Measurements from ENCODE around the gene C13orf46. TPM values are rescaled to one million over a fixed set of nuclear protein-coding genes. Genes with fewer than 3 reads are reported as not detected.

Gene C13orf46
- total RNA-seq, 3 donors from 2014 or later: 0.16 to 0.73 (median 0.66) TPM

DNA sequence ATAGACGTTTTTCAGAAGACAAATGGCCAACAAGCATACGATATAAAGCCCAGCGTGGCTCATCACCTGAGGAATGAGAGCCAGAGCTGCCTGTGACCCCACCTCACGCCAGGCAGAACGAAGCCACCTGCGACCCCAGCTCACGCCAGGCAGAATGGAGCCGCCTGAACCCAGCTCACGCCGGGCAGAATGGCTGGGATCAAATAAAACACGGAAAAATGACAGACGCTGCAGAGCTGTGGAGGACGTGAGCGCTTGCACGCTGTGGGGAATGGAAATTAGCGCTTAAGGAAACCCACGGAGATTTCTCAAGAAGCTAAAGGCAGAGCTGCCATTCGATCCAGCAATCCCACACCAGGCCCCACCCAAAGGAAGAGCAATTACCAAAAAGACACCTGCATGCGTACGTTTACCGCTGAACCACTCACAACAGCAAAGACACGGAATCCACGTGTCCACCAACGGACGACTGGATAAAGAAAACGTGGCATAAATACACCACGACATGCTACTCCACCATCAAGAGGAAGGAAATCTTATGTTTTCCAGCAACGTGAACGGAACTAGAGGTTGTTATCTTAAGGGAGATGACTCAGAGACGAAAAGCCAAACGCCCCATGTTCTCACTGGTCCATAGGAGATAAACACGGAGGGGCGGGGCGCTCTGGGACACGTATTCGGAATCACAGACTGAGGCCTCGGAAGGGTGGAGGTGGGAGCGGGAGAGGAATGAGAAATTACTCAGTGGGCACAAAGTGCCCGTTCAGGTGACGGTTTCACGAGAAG lies 30.7 kb upstream of the C13orf46 start:
- Histone ChIP-seq H3K27me3 (no peaks in the 10 kb centered on the region), H3K4me3 (no peak overlapping the region), H3K9me3 (no peaks in the 10 kb centered on the region), H3K27ac (no peak overlapping the region), H3K4me1 (no peaks in the 10 kb centered on the region), H3K36me3 (no peaks in the 10 kb centered on the region)
- intact Hi-C loops (cut with DNase I; ENCODE audit: low total_unique reads): no loop called here
- TF ChIP-seq POLR2A (IDR thresholded peaks at IDR 0.05) (no peak), POLR2AphosphoS5 (IDR thresholded peaks at IDR 0.05) (no peak)
- TF ChIP-seq, protein P1, sequence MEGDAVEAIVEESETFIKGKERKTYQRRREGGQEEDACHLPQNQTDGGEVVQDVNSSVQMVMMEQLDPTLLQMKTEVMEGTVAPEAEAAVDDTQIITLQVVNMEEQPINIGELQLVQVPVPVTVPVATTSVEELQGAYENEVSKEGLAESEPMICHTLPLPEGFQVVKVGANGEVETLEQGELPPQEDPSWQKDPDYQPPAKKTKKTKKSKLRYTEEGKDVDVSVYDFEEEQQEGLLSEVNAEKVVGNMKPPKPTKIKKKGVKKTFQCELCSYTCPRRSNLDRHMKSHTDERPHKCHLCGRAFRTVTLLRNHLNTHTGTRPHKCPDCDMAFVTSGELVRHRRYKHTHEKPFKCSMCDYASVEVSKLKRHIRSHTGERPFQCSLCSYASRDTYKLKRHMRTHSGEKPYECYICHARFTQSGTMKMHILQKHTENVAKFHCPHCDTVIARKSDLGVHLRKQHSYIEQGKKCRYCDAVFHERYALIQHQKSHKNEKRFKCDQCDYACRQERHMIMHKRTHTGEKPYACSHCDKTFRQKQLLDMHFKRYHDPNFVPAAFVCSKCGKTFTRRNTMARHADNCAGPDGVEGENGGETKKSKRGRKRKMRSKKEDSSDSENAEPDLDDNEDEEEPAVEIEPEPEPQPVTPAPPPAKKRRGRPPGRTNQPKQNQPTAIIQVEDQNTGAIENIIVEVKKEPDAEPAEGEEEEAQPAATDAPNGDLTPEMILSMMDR (IDR thresholded peaks at IDR 0.05): no peak
- DNase-seq (ENCODE audit: low spot score in 2 of 2): no peak

DNA sequence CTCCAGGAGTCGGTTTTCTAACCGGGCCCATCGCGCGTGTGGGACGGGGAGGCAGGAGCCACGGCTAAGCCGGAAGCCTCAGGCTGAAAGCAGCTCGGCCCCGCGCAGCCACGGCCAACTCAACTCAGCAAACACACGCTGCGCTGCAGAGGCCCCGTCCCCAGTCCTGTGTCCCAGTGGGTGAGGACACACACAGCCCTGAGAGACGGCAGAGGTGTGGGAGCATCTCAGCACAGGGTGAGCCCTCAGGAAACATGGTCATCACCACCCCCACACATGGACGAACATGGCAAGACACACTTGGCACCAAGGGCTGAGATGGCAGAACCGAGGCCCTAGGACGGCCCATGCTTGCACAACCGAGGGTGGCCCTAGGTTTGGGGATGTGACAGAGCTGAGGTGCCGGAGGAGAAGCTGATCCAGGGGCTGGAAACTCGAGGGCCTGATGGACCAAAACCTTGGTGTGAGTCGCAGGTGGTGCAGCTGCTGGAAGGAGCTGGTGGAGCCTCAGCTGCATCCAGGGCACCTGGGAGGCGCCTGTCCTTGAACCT lies 29.0 kb upstream of the C13orf46 start:
- no peak for DNase-seq (ENCODE audit: low spot score in 2 of 2)
- TF ChIP-seq POLR2A (IDR thresholded peaks at IDR 0.05) (no peak), POLR2AphosphoS5 (IDR thresholded peaks at IDR 0.05) (no peak)
- TF ChIP-seq, protein P1 (IDR thresholded peaks at IDR 0.05): no peak
- Histone ChIP-seq H3K4me1 (no peaks in the 10 kb centered on the region), H3K27ac (no peak overlapping the region), H3K36me3 (no peaks in the 10 kb centered on the region), H3K9me3 (no peaks in the 10 kb centered on the region), H3K4me3 (no peak overlapping the region), H3K27me3 (no peaks in the 10 kb centered on the region)
- intact Hi-C loops (cut with DNase I; ENCODE audit: low total_unique reads): no loop called here

DNA sequence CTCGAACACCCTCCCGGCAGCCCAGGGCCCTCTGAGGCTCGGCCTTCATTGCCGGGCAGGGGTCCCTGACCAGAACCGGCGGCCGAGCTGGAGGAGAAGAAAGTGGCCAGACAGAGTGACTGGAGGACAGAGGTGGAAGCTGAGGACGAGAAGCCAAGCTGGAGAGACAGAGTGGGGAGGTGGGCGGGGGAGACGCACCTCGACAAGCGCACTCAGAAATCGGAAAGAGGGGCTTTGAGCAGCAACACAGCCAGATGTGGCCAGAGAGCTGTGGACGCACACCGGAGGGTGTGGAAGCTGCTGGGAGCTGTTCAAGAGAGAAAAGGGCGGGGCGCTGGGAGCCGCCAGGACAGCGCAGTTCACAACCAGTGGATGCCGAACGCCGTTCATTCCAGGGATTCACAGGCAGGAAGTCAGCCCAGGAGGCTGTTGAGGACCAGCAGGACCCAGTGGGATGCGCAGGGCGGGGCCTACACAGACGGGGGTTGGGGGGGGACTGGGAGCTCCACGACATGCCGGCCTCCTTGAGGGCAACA lies 28.2 kb upstream of the C13orf46 start:
- Histone ChIP-seq H3K36me3 (no peaks in the 10 kb centered on the region), H3K27ac (no peak overlapping the region), H3K9me3 (no peaks in the 10 kb centered on the region), H3K4me3 (no peak overlapping the region), H3K4me1 (no peaks in the 10 kb centered on the region), H3K27me3 (no peaks in the 10 kb centered on the region)
- intact Hi-C loops (cut with DNase I; ENCODE audit: low total_unique reads): no loop called here
- TF ChIP-seq POLR2A (IDR thresholded peaks at IDR 0.05): no peak
- DNase-seq (ENCODE audit: low spot score in 2 of 2): no peak

DNA sequence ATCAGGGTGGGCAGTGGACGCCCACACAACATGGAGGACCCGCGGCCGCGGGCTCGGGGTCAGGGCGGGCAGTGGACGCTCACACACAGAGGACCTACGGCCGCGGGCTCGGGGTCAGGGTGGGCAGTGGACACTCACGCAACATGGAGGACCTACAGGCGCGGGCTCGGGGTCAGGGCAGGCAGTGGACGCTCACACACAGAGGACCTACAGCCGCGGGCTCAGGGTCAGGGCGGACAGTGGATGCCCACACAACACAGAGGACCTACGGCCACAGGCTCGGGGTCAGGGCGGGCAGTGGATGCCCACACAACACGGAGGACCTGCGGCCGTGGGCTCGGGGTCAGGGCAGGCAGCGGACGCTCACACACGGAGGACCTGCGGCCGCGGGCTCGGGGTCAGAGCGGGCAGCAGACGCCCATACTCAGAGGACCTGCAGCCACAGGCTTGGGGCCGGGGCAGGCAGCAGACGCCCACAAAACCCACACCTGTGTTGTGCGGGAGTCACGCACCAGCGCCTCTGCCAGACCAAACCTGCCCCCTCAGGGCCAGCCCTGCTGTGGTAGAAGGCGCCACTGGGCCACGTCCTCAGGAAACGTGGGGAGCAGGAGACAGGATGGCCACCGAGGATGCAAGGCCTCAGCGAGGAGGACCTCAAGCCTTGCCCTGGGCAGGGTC lies 27.6 kb upstream of the C13orf46 start:
- H3K36me3 ChIP-seq: no peaks in the 10 kb centered on the region
- no peak overlapping the region for H3K4me3 ChIP-seq
- no peaks in the 10 kb centered on the region for H3K9me3 ChIP-seq
- TF ChIP-seq POLR2A (IDR thresholded peaks at IDR 0.05) (no peak), POLR2AphosphoS5 (IDR thresholded peaks at IDR 0.05) (no peak)
- TF ChIP-seq, protein P1 (IDR thresholded peaks at IDR 0.05): no peak
- H3K4me1 ChIP-seq: no peaks in the 10 kb centered on the region
- DNase-seq (ENCODE audit: low spot score in 2 of 2): no peak
- no peak overlapping the region for H3K27ac ChIP-seq
- intact Hi-C loops (cut with DNase I; ENCODE audit: low total_unique reads): no loop called here
- no peaks in the 10 kb centered on the region for H3K27me3 ChIP-seq

DNA sequence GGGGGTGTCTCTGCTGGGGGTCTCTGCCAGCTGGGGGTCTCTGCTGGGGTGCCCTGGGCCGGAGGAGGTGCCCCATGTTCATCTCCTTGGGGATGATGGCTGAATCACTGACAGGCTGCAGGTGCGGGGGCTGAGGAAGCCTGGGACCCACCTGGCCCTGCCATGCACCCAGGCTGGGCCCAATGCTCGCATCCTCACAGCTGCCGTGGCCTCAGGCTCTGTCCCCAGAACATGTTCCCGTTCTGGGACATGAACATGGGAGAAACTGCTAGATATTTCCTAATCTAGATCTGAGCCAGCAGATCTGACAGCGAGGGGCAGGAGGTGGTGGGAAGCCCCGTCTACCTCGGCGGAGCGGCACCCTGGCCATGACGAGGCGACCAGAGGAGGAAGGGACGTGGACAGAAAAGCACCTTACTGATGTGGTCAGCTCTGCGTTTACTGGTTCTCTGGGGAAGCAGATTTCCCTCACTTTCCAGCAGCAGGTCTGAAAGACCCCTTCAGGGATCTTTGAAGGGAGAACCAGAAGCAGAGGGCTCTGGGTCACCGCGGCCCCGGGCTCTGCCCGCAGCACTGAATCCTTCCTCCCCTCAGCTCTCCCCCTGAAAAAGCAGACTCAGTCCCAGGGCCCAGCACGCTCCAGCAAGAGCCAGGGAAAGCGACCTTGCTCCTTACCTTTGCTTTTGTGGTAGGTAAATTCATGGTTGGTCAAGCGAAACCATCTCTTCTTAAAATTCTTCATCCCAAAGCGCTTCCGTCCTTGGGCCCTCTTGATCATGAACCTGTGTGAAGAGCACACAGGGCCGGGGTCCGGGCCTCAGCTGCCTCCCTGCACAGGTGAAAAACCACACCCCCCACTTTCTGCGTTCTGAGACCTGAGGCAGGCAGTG lies 26.5 kb upstream of the C13orf46 start:
- intact Hi-C loops (cut with DNase I; ENCODE audit: low total_unique reads): no loop called here
- TF ChIP-seq, protein P1 (IDR thresholded peaks at IDR 0.05): no peak
- no peak for TF ChIP-seq POLR2A (IDR thresholded peaks at IDR 0.05)
- TF ChIP-seq POLR2AphosphoS5 (IDR thresholded peaks at IDR 0.05): no peak
- Histone ChIP-seq H3K9me3 (no peaks in the 10 kb centered on the region), H3K4me3 (no peak overlapping the region), H3K4me1 (no peaks in the 10 kb centered on the region), H3K27me3 (no peaks in the 10 kb centered on the region), H3K36me3 (no peaks in the 10 kb centered on the region), H3K27ac (no peak overlapping the region)
- no peak for DNase-seq (ENCODE audit: low spot score in 2 of 2)
